IMR-90 (cell line): ENCODE data around the gene NBEA.

ENCODE experiments used
- BHLHE40 ChIP-seq: fragments of 150-350 bp; IDR thresholded peaks from 2 replicates; pipeline ENCODE4 v1.6.1; 2016; ENCODE audit warnings: mild to moderate bottlenecking, low read depth, low read length
- CEBPB ChIP-seq: IDR thresholded peaks from 2 replicates; pipeline ENCODE4 v1.6.1; 2012; ENCODE audit warnings: low read depth, low read length, improper control_type of control experiment
- CHD1 ChIP-seq: IDR thresholded peaks from 2 replicates; pipeline ENCODE4 v1.6.1; 2012; ENCODE audit warnings: low read depth, low read length, improper control_type of control experiment
- FOS ChIP-seq: fragments of 150-350 bp; IDR thresholded peaks from 2 replicates; pipeline ENCODE4 v1.6.1; 2016; ENCODE audit warnings: low read depth, low read length
- MAFK ChIP-seq: IDR thresholded peaks from 2 replicates; pipeline ENCODE4 v1.6.1; 2012; ENCODE audit warnings: low read depth, low read length, improper control_type of control experiment
- MAZ ChIP-seq: IDR thresholded peaks from 2 replicates; pipeline ENCODE4 v1.6.1; 2012; ENCODE audit warnings: low read depth, mild to moderate bottlenecking, low read length, improper control_type of control experiment, moderate library complexity, borderline replicate concordance
- MXI1 ChIP-seq: IDR thresholded peaks from 2 replicates; pipeline ENCODE4 v1.6.1; 2012; ENCODE audit warnings: low read depth, mild to moderate bottlenecking, low read length, moderate library complexity, borderline replicate concordance
- NFE2L2 ChIP-seq: fragments of 150-350 bp; IDR thresholded peaks from 2 replicates; pipeline ENCODE4 v1.6.1; 2016; ENCODE audit warnings: low read depth, mild to moderate bottlenecking, low read length
- POLR2A ChIP-seq: IDR thresholded peaks from 2 replicates; pipeline ENCODE4 v1.6.1; 2012; ENCODE audit warnings: mild to moderate bottlenecking, low read depth, low read length
- RFX5 ChIP-seq: IDR thresholded peaks from 2 replicates; pipeline ENCODE4 v1.8.0; 2012; ENCODE audit warnings: low read depth, mild to moderate bottlenecking, low read length, moderate library complexity
- SMC3 ChIP-seq: fragments of 150-350 bp; IDR thresholded peaks from 2 replicates; pipeline ENCODE4 v1.6.1; 2016; ENCODE audit warnings: low read depth, mild to moderate bottlenecking, antibody characterized with exemption, low read length, moderate library complexity
- TF ChIP-seq, protein P1 (sequence below): conservative IDR thresholded peaks from 2 replicates; pipeline ENCODE4 v1.5.1; 2012; ENCODE audit warnings: mild to moderate bottlenecking, low read depth, low read length, improper control_type of control experiment
- TF ChIP-seq, protein P2 (sequence below): fragments of 150-350 bp; IDR thresholded peaks from 2 replicates; pipeline ENCODE4 v1.6.1; 2017; ENCODE audit warnings: mild to moderate bottlenecking, antibody characterized with exemption, low read length, low read depth
- TF ChIP-seq, protein P3 (sequence below): fragments of 150-350 bp; IDR thresholded peaks from 2 replicates; pipeline ENCODE4 v1.6.1; 2016; ENCODE audit warnings: low read depth, mild to moderate bottlenecking, low read length, moderate library complexity, borderline replicate concordance

DNA sequence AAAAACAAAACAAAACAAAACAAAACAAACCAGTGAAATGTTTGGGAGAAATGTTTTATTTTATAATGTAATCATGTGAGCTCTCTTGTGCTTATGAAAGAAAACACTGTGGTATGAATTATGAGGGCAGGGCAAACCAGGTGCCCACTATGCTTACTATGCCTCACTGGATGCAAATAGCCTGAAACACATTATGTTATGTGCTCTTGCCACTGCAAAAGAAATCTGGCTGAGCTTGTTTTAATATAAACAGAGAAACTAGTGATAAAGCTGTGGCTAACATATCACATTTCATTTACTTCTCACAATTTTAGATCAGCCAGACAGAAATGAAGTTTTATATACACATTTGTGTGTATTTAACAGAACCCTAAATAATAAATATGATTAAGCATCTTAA lies 8.7 kb upstream of the NBEA start:
- TF ChIP-seq, protein P1, sequence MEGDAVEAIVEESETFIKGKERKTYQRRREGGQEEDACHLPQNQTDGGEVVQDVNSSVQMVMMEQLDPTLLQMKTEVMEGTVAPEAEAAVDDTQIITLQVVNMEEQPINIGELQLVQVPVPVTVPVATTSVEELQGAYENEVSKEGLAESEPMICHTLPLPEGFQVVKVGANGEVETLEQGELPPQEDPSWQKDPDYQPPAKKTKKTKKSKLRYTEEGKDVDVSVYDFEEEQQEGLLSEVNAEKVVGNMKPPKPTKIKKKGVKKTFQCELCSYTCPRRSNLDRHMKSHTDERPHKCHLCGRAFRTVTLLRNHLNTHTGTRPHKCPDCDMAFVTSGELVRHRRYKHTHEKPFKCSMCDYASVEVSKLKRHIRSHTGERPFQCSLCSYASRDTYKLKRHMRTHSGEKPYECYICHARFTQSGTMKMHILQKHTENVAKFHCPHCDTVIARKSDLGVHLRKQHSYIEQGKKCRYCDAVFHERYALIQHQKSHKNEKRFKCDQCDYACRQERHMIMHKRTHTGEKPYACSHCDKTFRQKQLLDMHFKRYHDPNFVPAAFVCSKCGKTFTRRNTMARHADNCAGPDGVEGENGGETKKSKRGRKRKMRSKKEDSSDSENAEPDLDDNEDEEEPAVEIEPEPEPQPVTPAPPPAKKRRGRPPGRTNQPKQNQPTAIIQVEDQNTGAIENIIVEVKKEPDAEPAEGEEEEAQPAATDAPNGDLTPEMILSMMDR: no peak
- TF ChIP-seq SMC3 (no peak), POLR2A (no peak), MAZ (no peak), FOS (no peak), NFE2L2 (no peak), CHD1 (no peak), MXI1 (no peak), CEBPB (no peak), BHLHE40 (no peak), RFX5 (no peak), MAFK (no peak)
- TF ChIP-seq, protein P2, sequence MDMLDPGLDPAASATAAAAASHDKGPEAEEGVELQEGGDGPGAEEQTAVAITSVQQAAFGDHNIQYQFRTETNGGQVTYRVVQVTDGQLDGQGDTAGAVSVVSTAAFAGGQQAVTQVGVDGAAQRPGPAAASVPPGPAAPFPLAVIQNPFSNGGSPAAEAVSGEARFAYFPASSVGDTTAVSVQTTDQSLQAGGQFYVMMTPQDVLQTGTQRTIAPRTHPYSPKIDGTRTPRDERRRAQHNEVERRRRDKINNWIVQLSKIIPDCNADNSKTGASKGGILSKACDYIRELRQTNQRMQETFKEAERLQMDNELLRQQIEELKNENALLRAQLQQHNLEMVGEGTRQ: no peak
- TF ChIP-seq, protein P3, sequence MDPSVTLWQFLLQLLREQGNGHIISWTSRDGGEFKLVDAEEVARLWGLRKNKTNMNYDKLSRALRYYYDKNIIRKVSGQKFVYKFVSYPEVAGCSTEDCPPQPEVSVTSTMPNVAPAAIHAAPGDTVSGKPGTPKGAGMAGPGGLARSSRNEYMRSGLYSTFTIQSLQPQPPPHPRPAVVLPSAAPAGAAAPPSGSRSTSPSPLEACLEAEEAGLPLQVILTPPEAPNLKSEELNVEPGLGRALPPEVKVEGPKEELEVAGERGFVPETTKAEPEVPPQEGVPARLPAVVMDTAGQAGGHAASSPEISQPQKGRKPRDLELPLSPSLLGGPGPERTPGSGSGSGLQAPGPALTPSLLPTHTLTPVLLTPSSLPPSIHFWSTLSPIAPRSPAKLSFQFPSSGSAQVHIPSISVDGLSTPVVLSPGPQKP: no peak
